HCT116 (cell line): Measurements from ENCODE around the gene AGTPBP1. TPM values are rescaled to one million over a fixed set of nuclear protein-coding genes. Genes with fewer than 3 reads are reported as not detected.

Experiments used
- ATAC-seq: fragments of 200-7000 bp; cut with Tn5 transposase; 2 replicates; pipeline ENCODE4 v1.9.1; 2020; ENCODE audit warnings: mild to moderate bottlenecking, moderate library complexity
- BruUV-seq: library from RNA; stranded (reverse); fragments of 400-500 nt; replicated peaks from 2 replicates; lab custom pipeline; 2021; lab: Mats Ljungman, UMichigan
- CTCF ChIA-PET: fragments of 300-600 bp; sonication (Branson Sonifier 250); formaldehyde crosslinking; loops from one replicate; lab custom pipeline; 2021; ENCODE audit warnings: antibody characterized with exemption; lab: Charles Lee
- POLR2A ChIA-PET: fragments of 300-600, 350-600 bp; sonication (Branson Sonifier 250); formaldehyde crosslinking; loops from one replicate; lab custom pipeline; 2021; ENCODE audit warnings: antibody characterized with exemption; lab: Charles Lee
- RAD21 ChIA-PET, 2 experiments: fragments of 300-600 bp; sonication (Branson Sonifier 250); formaldehyde crosslinking; loops; one replicate each; lab custom pipeline; 2023; ENCODE audit warnings: low total read pairs in 2 of 2; ENCODE audit not compliant: uncharacterized antibody in 2 of 2, unreplicated experiment in 2 of 2, low non-redundant PET in 1 of 2; lab: Charles Lee
- DNase-seq: peaks from one replicate; pipeline ENCODE4 v3.0.0-alpha.2; 2010; ENCODE audit warnings: low read depth, low spot score
- H2AFZ ChIP-seq: fragments of 200-600 bp; shearing (Covaris generic), sonication (generic); 2 replicates; pipeline ENCODE4 v1.6.1; 2017; ENCODE audit warnings: low read depth, mixed run types, mixed read lengths, antibody characterized with exemption, low read length; ENCODE audit not compliant: poor library complexity, severe bottlenecking
- H3K27ac ChIP-seq: 2 replicates; pipeline ENCODE4 v1.5.1; 2012; ENCODE audit warnings: low read depth, low read length
- H3K27me3 ChIP-seq: fragments of 200-600 bp; sonication (generic); 2 replicates; pipeline ENCODE4 v1.6.1; 2016; ENCODE audit warnings: mixed run types, low read length, mixed read lengths; ENCODE audit not compliant: insufficient read depth
- H3K36me3 ChIP-seq, 2 experiments: fragments of 200-500 bp in 1 of 2; fragments of 200-600 bp in 1 of 2; sonication (Bioruptor generic) in 1 of 2; sonication (generic) in 1 of 2; 2 replicates each; pipeline versions ENCODE4 v1.5.1 to v1.6.1; 2014 to 2016; ENCODE audit warnings: low read length in 2 of 2, inconsistent platforms in 1 of 2, mixed read lengths in 1 of 2, mixed run types in 1 of 2; ENCODE audit not compliant: insufficient read depth in 2 of 2, control insufficient read depth in 1 of 2
- H3K4me1 ChIP-seq, 2 experiments: fragments of 200-600 bp in 1 of 2; sonication (generic) in 1 of 2; 2 replicates each; pipeline versions ENCODE4 v1.5.1 to v1.6.1; 2012 to 2017; ENCODE audit warnings: low read length in 2 of 2, inconsistent platforms in 1 of 2, mild to moderate bottlenecking in 1 of 2, mixed read lengths in 1 of 2, mixed run types in 1 of 2, moderate library complexity in 1 of 2; ENCODE audit not compliant: insufficient read depth in 2 of 2, control insufficient read depth in 1 of 2
- H3K4me2 ChIP-seq: fragments of 200-600 bp; sonication (generic); 2 replicates; pipeline ENCODE4 v1.6.1; 2017; ENCODE audit warnings: mixed run types, low read length, mixed read lengths
- H3K4me3 ChIP-seq, 2 experiments: fragments of 200-600 bp in 1 of 2; sonication (generic) in 1 of 2; replicated peaks in 1 of 2; 2 replicates each; pipeline ENCODE4 v1.5.1; 2011 to 2016; ENCODE audit warnings: low read length in 2 of 2, control low read depth in 1 of 2, low read depth in 1 of 2, mild to moderate bottlenecking in 1 of 2, mixed read lengths in 1 of 2, mixed run types in 1 of 2
- H3K79me2 ChIP-seq: fragments of 200-600 bp; sonication (generic); 2 replicates; pipeline ENCODE4 v1.6.1; 2017; ENCODE audit warnings: mild to moderate bottlenecking, mixed run types, low read length, moderate library complexity, mixed read lengths; ENCODE audit not compliant: insufficient read depth
- H3K9ac ChIP-seq: fragments of 200-600 bp; sonication (generic); 2 replicates; pipeline ENCODE4 v1.6.1; 2016; ENCODE audit warnings: low read length, mixed read lengths
- H3K9me2 ChIP-seq: fragments of 200-600 bp; sonication (generic), shearing (Covaris generic); 2 replicates; pipeline ENCODE4 v1.6.1; 2017; ENCODE audit warnings: mixed run types, mild to moderate bottlenecking, moderate library complexity; ENCODE audit not compliant: insufficient read depth
- H3K9me3 ChIP-seq, 2 experiments: fragments of 200-500 bp in 1 of 2; fragments of 200-600 bp in 1 of 2; sonication (Bioruptor generic) in 1 of 2; sonication (generic) in 1 of 2; 2 replicates each; pipeline ENCODE4 v1.6.1; 2014 to 2017; ENCODE audit warnings: low read length in 2 of 2, mixed read lengths in 2 of 2, inconsistent platforms in 1 of 2, low read depth in 1 of 2, mild to moderate bottlenecking in 1 of 2, mixed run types in 1 of 2, moderate library complexity in 1 of 2; ENCODE audit not compliant: control insufficient read depth in 1 of 2, insufficient read depth in 1 of 2
- H4K20me1 ChIP-seq: fragments of 200-600 bp; sonication (generic), shearing (Covaris generic); 2 replicates; pipeline ENCODE4 v1.6.1; 2017; ENCODE audit warnings: mixed run types, mild to moderate bottlenecking, moderate library complexity; ENCODE audit not compliant: insufficient read depth
- CEBPB ChIP-seq: IDR thresholded peaks from 2 replicates; pipeline ENCODE4 v1.6.1; 2012; ENCODE audit warnings: low read depth
- EGR1 ChIP-seq: IDR thresholded peaks from 2 replicates; pipeline ENCODE4 v1.6.1; 2012; ENCODE audit warnings: low read depth
- EZH2 ChIP-seq: fragments of 200-600 bp; sonication (generic); IDR thresholded peaks from 2 replicates; pipeline ENCODE4 v1.6.1; 2017; ENCODE audit warnings: antibody characterized with exemption, mixed run types
- SP1 ChIP-seq: IDR thresholded peaks from 2 replicates; pipeline ENCODE4 v1.6.1; 2012; ENCODE audit warnings: low read depth
- SRF ChIP-seq: IDR thresholded peaks from 2 replicates; pipeline ENCODE4 v1.6.1; 2012; ENCODE audit warnings: low read depth
- TCF7L2 ChIP-seq: IDR thresholded peaks from 2 replicates; pipeline ENCODE4 v1.7.0; 2011; ENCODE audit warnings: borderline replicate concordance, inconsistent platforms; ENCODE audit not compliant: insufficient read depth, insufficient read length; ENCODE audit errors: extremely low read depth
- YY1 ChIP-seq: IDR thresholded peaks from 2 replicates; pipeline ENCODE4 v1.6.1; 2011; ENCODE audit warnings: low read length, low read depth, moderate library complexity, mild to moderate bottlenecking; ENCODE audit not compliant: insufficient replicate concordance; ENCODE audit errors: extremely low read depth
- intact Hi-C: fragments of 100-400 bp; cut with micrococcal nuclease; formaldehyde crosslinking; loops from 2 replicates; pipeline ENCODE4 v1.10.0; 2022
- total RNA-seq: library from RNA; stranded (reverse); gene quantifications from one replicate; pipeline ENCODE4 v1.2.1, GENCODE V29; 2021; ENCODE audit not compliant: unreplicated experiment
- TF ChIP-seq, protein P1 (sequence below): IDR thresholded peaks from 2 replicates; pipeline ENCODE4 v1.6.1; 2011; ENCODE audit warnings: mild to moderate bottlenecking, low read length, moderate library complexity; ENCODE audit not compliant: insufficient replicate concordance; ENCODE audit errors: extremely low read depth
- TF ChIP-seq, protein P2 (sequence below): IDR thresholded peaks from 2 replicates; pipeline ENCODE4 v1.6.1; 2012

Gene AGTPBP1
- total RNA-seq, 1 experiment from 2014 or later: 17.4 TPM

DNA sequence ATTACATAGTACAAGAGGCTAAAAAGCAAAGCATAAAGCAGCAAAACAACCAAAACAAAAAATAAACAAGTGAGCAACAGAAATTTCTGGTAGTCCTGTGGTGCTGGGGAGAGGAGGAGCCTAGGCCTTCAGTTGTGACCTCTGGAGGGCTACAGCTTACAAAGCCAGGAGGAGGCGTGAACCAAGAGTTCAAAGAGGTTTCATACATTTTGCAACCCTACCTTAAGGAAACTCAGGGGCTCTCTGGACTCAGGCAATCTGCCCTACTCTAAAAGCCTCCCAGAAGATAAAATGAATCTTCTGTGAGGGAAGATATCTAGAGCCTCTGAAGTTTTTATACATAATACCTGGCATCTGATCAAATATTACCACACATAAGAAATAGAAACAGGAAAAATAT lies 187.4 kb downstream of the AGTPBP1 start:
- no peaks in the 10 kb centered on the region for H3K9me3 ChIP-seq
- no peaks in the 10 kb centered on the region for H3K4me1 ChIP-seq
- BruUV-seq: no TSS peak
- intact Hi-C loops: no loop called here
- H3K4me2 ChIP-seq: no peak overlapping the region
- DNase-seq (no peak), ATAC-seq (no peak)
- POLR2A ChIA-PET: no interaction called here
- TF ChIP-seq YY1 (no peak), EGR1 (no peak), EZH2 (no peak), TCF7L2 (no peak), SRF (no peak), SP1 (no peak), CEBPB (no peak)
- TF ChIP-seq, protein P1, sequence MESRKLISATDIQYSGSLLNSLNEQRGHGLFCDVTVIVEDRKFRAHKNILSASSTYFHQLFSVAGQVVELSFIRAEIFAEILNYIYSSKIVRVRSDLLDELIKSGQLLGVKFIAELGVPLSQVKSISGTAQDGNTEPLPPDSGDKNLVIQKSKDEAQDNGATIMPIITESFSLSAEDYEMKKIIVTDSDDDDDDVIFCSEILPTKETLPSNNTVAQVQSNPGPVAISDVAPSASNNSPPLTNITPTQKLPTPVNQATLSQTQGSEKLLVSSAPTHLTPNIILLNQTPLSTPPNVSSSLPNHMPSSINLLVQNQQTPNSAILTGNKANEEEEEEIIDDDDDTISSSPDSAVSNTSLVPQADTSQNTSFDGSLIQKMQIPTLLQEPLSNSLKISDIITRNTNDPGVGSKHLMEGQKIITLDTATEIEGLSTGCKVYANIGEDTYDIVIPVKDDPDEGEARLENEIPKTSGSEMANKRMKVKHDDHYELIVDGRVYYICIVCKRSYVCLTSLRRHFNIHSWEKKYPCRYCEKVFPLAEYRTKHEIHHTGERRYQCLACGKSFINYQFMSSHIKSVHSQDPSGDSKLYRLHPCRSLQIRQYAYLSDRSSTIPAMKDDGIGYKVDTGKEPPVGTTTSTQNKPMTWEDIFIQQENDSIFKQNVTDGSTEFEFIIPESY: no peak
- TF ChIP-seq, protein P2, sequence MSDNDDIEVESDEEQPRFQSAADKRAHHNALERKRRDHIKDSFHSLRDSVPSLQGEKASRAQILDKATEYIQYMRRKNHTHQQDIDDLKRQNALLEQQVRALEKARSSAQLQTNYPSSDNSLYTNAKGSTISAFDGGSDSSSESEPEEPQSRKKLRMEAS: no peak
- no peak overlapping the region for H2AFZ ChIP-seq
- CTCF ChIA-PET: no interaction called here
- no peaks in the 10 kb centered on the region for H3K9me2 ChIP-seq
- no peaks in the 10 kb centered on the region for H3K27me3 ChIP-seq
- RAD21 ChIA-PET: no interaction called here
- no peaks in the 10 kb centered on the region for H3K79me2 ChIP-seq
- H3K9ac ChIP-seq: no peak overlapping the region
- no peaks in the 10 kb centered on the region for H3K36me3 ChIP-seq
- no peak overlapping the region for H3K27ac ChIP-seq
- no peak overlapping the region for H3K4me3 ChIP-seq
- H4K20me1 ChIP-seq: 0 out of 2 replicates have a peak, but pooled peaks cover 4% of the 10 kb centered on the region
